Measurements from ENCODE around the gene TMEM187. TPM values are rescaled to one million over a fixed set of nuclear protein-coding genes. Genes with fewer than 3 reads are reported as not detected.

TMEM187 gene
- total and polyA plus RNA-seq, 2 donors (not counting 1 experiment from before 2014, with no cell fraction given) = 5.5 to 6.4 TPM

DNA sequence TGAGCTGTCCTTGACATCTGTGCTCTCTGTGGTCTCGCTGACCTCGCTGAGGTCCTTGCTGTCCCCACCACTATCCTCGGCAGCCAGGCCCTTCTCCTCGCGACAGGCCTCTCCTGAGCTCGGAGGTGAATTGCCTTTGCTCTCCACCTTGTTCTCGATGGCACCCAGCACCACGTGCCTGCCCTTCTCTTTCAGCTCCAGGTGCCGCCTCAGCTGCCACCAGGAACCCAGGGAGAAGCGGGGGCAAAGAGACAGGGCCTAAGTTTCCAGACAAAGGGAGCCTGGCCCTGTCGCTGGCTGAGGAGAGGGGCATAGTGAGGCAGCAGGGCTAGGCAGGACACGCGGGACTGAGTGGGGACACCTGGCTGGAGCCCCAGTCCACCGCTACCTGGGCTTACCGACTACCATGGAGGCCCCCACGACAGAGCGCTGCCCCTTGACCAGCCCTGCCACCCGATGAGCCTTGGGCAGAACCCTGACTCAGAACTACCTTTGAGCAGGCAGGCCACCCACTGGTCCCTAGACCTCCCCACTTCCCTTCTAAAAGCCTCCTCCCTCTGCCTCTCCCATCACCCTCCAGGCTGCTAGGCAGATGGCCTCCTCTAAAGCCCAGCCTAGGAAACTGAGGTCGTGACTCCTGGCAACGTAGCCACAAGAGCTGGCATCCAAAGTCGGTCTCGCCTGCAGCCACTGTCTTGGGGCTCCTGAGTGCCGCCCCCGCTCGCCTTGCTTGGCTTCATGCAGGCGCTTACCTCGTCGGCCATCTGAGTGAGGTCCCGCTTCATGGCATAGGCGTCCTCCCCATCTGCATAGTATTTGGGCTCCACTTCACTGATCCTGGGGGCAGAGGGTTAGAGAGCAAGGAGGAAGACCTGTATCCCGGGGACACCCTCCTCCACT lies 42.3 kb upstream of the TMEM187 start:
- 97% methylated on average over 12 of the region's 31 CpGs for WGBS (ENCODE audit: insufficient coverage)
- Mint-ChIP-seq H3K27me3 (no peaks in the 10 kb centered on the region), H3K27ac (peak overlapping the region; percentile 26), H3K4me3 (no peak overlapping the region), H3K9me3 (ENCODE audit: insufficient read depth) (no peaks in the 10 kb centered on the region), H3K4me1 (peaks cover 24% of the 10 kb centered on the region)
- no peak for TF ChIP-seq CTCF (IDR thresholded peaks at IDR 0.05)
- TF ChIP-seq EZH2 (IDR thresholded peaks at IDR 0.05; ENCODE audit: borderline replicate concordance, insufficient read depth, low read depth, low read length, poor library complexity, severe bottlenecking) = no peak
- no peaks in the 10 kb centered on the region for H3K9me3 ChIP-seq (ENCODE audit: control extremely low read depth in 1 of 3, control insufficient read depth in 2 of 3, insufficient read depth in 1 of 3, low read length in 2 of 3)
- peaks cover 0 to 23% of the 10 kb centered on the region in 2 experiments for H3K36me3 ChIP-seq (replicated peaks in 1 of 2; ENCODE audit: control extremely low read depth in 1 of 2, control insufficient read depth in 1 of 2, extremely low read depth in 1 of 2, insufficient read depth in 2 of 2, low read length in 1 of 2)
- H3K27ac ChIP-seq (ENCODE audit: low read length in 2 of 2) = no peak overlapping the region
- peaks cover 24% of the 10 kb centered on the region for H3K79me2 ChIP-seq (ENCODE audit: control insufficient read depth, insufficient read depth, low read length)
- H3K4me2 ChIP-seq (replicated peaks; ENCODE audit: low read depth, low read length, poor library complexity, severe bottlenecking) = peak overlapping the region; percentile 98
- H3K9ac ChIP-seq (ENCODE audit: low read length) = no peak overlapping the region
- H3K27me3 ChIP-seq (replicated peaks in 1 of 4; ENCODE audit: control extremely low read depth in 1 of 4, control insufficient read depth in 3 of 4, insufficient read depth in 4 of 4, low read length in 3 of 4) = no peaks in the 10 kb centered on the region
- H4K20me1 ChIP-seq (ENCODE audit: control insufficient read depth, insufficient read depth, low read length, poor library complexity, severe bottlenecking) = no peaks in the 10 kb centered on the region
- intact Hi-C loops (cut with micrococcal nuclease) = no loop called here
- no peak overlapping the region for H2AFZ ChIP-seq (ENCODE audit: insufficient read depth, low read depth, low read length, poor library complexity, severe bottlenecking)
- DNase-seq (no peak), ATAC-seq (ENCODE audit: low read depth) (no peak)
- peaks cover 26 to 34% of the 10 kb centered on the region in 2 donors for H3K4me1 ChIP-seq (ENCODE audit: control insufficient read depth in 2 of 2, insufficient read depth in 2 of 2, low read length in 2 of 2)
- CTCF ChIA-PET = interaction anchor here (13.1 kb wide), 1 partner anchor 16 kb away, joined by 325 read pairs; the partner anchor contains the start of gene RENBP
- POLR2A ChIA-PET = no interaction called here
- no peak overlapping the region for H3K4me3 ChIP-seq (ENCODE audit: control extremely low read depth in 1 of 5, extremely low read depth in 1 of 5, insufficient read depth in 1 of 5, low read depth in 2 of 5, low read length in 4 of 5)

GRCh38 chrX:153931151-153931550 lies 41.4 kb upstream of the TMEM187 start:
- TF ChIP-seq EZH2 (IDR thresholded peaks at IDR 0.05; ENCODE audit: borderline replicate concordance, insufficient read depth, low read depth, low read length, poor library complexity, severe bottlenecking) = no peak
- no peak for TF ChIP-seq CTCF (IDR thresholded peaks at IDR 0.05)
- Mint-ChIP-seq H3K27ac (no peak overlapping the region), H3K27me3 (no peaks in the 10 kb centered on the region), H3K4me3 (no peak overlapping the region), H3K4me1 (peaks cover 20% of the 10 kb centered on the region), H3K9me3 (ENCODE audit: insufficient read depth) (no peaks in the 10 kb centered on the region)
- Histone ChIP-seq H3K79me2 (ENCODE audit: control insufficient read depth, insufficient read depth, low read length) (peaks cover 24% of the 10 kb centered on the region), H3K9ac (ENCODE audit: low read length) (no peak overlapping the region), H3K36me3 (replicated peaks in 1 of 2; ENCODE audit: control extremely low read depth in 1 of 2, control insufficient read depth in 1 of 2, extremely low read depth in 1 of 2, insufficient read depth in 2 of 2, low read length in 1 of 2) (peaks cover 0 to 23% of the 10 kb centered on the region in 2 experiments), H3K27me3 (replicated peaks in 1 of 4; ENCODE audit: control extremely low read depth in 1 of 4, control insufficient read depth in 3 of 4, insufficient read depth in 4 of 4, low read length in 3 of 4) (no peaks in the 10 kb centered on the region), H2AFZ (ENCODE audit: insufficient read depth, low read depth, low read length, poor library complexity, severe bottlenecking) (no peak overlapping the region), H3K27ac (ENCODE audit: low read length in 2 of 2) (no peak overlapping the region), H4K20me1 (ENCODE audit: control insufficient read depth, insufficient read depth, low read length, poor library complexity, severe bottlenecking) (no peaks in the 10 kb centered on the region), H3K4me3 (ENCODE audit: control extremely low read depth in 1 of 5, extremely low read depth in 1 of 5, insufficient read depth in 1 of 5, low read depth in 2 of 5, low read length in 4 of 5) (no peak overlapping the region), H3K4me2 (replicated peaks; ENCODE audit: low read depth, low read length, poor library complexity, severe bottlenecking) (no peak overlapping the region), H3K9me3 (ENCODE audit: control extremely low read depth in 1 of 3, control insufficient read depth in 2 of 3, insufficient read depth in 1 of 3, low read length in 2 of 3) (no peaks in the 10 kb centered on the region), H3K4me1 (ENCODE audit: control insufficient read depth in 2 of 2, insufficient read depth in 2 of 2, low read length in 2 of 2) (peaks cover 20 to 36% of the 10 kb centered on the region in 2 donors)
- no peak for ATAC-seq (ENCODE audit: low read depth)
- intact Hi-C loops (cut with micrococcal nuclease) = no loop called here
- DNase-seq = no peak
- POLR2A ChIA-PET = no interaction called here
- WGBS (ENCODE audit: insufficient coverage) = 95% methylated on average over 7 of the region's 8 CpGs
- CTCF ChIA-PET = interaction anchor here (13.1 kb wide), 1 partner anchor 15 kb away, joined by 325 read pairs; the partner anchor contains the start of gene RENBP
